ENCODE data around the gene DPP6. TPM values are rescaled to one million over a fixed set of nuclear protein-coding genes. Genes with fewer than 3 reads are reported as not detected.

The DPP6 gene
- total RNA-seq, 1 donor from 2014 or later = not detected

DNA sequence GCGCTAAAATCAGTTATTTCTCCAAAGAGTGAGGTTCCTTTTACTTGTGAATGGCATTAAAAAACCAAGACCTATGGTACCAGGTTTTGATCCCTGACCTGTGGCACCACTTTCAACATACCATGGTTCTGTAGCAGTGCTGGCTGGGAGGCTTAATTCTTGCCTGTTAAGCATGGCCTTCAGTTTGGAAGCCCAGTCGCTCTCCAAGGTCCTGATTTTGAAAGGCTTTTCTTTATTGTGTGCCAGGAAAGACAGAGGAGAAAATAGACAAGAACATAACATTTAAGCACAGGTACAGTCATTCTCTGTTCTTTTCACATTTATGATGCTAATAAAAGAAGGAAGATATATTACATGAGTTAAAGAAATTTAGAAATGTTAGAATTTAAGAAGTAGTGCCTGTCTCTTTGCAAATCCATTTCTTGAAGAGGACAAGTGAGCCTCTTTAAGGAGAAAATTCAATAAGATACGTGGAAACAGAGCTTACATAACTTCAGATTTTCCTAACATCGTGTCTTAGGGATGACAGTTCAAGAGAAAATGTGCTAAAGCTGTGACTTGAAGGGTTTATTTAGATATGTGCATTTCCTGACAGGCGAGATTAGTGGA is 357.6 kb downstream of the DPP6 start:
- intact Hi-C loops (cut with micrococcal nuclease) = no loop called here

GRCh38 chr7:154412105-154412504 is 359.9 kb downstream of the DPP6 start:
- intact Hi-C loops (cut with micrococcal nuclease) = no loop called here

DNA sequence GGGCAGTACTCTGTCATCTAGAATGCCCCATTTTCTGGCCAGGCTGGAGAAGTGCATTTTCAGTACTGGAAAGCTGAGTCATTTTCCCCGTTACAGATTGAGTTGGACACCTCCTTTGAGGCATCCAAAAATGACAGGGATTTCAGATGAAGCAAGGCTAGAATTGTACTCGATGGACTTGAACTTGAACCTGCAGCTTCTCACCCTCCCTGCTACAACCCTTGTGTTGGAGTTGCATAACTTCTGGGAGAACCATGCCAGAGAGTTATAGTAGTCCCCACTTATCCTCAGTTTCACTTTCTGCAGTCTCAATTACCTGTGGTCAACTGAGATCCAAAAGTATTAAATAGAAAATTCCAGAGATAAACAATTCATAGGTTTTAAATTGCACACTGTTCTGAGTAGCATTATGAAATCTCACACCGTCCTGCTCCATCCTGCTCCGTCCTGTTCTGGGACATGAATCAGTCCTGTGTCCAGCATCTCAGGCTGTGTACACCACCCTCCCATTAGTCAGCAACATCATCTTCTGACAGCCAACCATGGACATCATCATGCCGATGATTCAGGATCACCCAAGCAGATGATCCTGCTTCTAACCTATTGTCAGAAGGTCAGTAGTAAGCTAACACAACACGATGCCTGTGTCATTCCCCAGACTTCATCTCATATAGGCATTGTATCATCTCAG is 363.7 kb downstream of the DPP6 start:
- intact Hi-C loops (cut with micrococcal nuclease) = no loop called here

DNA sequence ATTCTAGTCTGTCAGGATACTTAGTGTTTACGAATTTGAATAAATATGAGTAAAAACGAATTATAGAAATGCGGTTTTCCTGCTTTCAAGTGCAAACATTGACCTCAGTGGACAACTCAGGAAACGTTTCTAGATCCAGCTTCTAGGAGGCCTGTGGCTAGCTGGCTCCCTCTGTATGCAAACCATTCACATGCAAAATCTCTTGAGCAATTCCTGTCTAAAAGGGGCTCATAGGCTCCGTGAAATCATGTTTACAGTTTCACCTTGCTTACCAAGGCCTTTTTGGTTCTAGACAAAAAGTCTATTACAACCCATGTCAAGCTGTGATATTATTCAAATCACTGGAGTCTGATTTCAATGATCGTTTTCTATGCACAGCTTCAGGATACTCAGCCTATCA is 364.5 kb downstream of the DPP6 start:
- intact Hi-C loops (cut with micrococcal nuclease) = no loop called here

DNA sequence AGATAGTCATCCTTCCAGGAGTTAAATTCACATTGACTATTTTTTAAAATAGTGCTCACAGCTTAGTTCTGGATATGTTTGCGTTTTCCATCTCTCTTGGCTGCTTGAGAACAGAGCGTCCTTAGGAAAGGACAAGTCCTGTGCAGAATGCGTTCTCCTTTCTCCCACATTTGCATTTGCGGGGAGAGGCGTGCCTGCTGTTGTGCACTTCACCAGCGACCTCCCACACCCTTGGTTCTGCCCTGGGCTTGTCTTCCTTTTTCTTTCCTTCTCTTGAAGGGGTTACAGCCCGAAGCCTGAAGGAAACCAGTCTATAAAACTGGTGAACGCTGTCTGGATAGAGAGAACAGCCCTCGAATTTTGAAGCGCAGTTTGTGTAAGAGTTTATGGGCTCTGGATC is 367.1 kb downstream of the DPP6 start:
- intact Hi-C loops (cut with micrococcal nuclease) = no loop called here

DNA sequence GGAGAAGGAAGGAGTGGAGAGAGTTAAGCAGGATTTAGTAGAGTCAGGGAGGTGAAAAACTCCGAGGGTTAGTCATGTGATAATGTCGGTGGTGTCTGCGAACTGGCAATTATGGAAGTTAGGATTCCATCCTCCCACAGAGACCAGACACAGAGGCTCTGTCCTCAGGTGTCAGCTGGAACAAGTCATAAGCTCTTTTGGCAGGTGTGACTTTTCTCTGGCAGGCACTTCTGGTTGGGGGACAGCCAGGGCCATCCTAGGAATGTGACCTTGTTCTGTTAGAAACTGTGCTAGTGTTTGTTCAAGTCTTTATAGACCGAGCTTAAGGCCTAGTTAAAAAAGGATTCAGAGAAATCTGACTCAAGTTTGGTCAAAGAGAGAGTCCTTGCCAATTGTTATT is 371.0 kb downstream of the DPP6 start:
- intact Hi-C loops (cut with micrococcal nuclease) = no loop called here

- intact Hi-C loops (cut with micrococcal nuclease) = no loop called here
These were observed 372.2 kb downstream of the DPP6 start for GRCh38 chr7:154424350-154424749.

DNA sequence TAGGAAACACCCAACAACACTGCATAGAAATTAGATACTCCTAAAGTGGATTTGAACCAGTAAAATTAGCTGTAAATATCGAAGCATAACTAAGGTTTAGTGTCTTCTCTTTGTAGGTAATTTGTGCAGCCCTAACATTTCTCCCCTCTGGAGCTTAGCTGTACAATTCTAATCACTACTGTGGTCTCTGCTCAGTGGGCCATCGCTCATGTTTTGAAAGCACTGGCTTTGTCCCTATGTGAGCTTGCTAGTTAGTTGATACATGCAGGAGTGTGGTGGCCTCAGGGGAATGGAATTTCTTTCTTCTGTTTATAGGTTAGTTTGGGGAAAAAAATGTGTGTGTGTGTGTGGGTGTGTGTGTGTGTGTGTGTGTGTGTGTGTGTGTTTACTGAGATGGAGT is 373.1 kb downstream of the DPP6 start:
- intact Hi-C loops (cut with micrococcal nuclease) = no loop called here

DNA sequence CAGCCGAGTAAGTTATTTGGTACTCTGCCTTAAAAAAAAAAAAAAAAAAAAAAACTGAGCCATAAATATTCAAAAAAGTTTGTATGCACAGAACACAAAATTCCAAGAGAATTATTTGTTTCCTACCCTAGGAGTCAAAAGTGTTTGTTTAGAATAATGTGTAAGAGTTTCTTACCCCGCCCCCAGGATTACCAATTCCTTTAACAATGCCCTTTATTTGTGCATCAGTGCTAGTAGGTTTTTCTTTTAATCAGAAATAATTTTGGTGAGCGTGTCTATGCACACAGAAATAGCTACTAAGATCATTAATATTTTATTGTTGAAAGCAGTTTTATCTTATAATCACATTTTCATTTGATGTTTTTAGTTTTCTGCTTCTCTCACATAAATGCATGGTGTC is 374.6 kb downstream of the DPP6 start:
- intact Hi-C loops (cut with micrococcal nuclease) = no loop called here

- intact Hi-C loops (cut with micrococcal nuclease) = no loop called here
These were observed 375.3 kb downstream of the DPP6 start for GRCh38 chr7:154427533-154427932.

DNA sequence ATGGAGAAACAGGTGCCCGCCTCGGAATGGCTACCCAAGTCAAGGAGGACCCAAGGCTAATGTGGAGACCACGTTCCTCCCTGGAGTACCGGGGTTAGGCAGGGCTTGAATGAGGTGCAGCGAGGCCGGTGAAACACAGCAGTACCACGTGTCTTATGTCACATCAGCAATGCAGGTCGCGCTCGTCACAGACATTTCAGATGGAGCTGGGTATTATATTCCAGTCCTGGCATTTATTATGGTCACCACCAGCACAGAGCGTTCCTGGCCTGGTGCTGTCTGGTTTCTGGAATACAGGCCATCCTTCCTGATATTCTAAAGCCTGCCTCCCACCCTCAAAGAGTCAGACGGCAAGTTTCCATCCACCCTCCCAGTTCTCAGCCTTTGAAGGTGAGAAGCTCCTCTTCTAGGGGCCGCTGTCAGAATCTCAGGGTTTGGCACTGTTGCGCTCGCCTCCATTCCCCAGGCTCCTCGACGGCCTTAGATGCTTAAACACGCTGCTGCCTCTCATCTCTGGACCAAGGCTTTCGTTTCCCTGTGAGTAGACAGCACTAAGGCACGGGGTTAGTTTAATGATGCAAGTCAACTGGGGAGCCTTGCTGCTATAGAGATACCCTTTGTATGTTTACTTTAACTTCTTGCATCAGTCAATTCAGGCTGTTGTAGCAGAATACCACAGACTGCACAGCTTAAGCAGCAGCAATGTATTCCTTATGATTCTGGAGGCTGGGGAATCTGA is 377.6 kb downstream of the DPP6 start:
- intact Hi-C loops (cut with micrococcal nuclease) = no loop called here

- intact Hi-C loops (cut with micrococcal nuclease) = no loop called here
These were observed 378.4 kb downstream of the DPP6 start for GRCh38 chr7:154430640-154431039.

- intact Hi-C loops (cut with micrococcal nuclease) = no loop called here
These were observed 378.8 kb downstream of the DPP6 start for GRCh38 chr7:154431045-154431444.

DNA sequence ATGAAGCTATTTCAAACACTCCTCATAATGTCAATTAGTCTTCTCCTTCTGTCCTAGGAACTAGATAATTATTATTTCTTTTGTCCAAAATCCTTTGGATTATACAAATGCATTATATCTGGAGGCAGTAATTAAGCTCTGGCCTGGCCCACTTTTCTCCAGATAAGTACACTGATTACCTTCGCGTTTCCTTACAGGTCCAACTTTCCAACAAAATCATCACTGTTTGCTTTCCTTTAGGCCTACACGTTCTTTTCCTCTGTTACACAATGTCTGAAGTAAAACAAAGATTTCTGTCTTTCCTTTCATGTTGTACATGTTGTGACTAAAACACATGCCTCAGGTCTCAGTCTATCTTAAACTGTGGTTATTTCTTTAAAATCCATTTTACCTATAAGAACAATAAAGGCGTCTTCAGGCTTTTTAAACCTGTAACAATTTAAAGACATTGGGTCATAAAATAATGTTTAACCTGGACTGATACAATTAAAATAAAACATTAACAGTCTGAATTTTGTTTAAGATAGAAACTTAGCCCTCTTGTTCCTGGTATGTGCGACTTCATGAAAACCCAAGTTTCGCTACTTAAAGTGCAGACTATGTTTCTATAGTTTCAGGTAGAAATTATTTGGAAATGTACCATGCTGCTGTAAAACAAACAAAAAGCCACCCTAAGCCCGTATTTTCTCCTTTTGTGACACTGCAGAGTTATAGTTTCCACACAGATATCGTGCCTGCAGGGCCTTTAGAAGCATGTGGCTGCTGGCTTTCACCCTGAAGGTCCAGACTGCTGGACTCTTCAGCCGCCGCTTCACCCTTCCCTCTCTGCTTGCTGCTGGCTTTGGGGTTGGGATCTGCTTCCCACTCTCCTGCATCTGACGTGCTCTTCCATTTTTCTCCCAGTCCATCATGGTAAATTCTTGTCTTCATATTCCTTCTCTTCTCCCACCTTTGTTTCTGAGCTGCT is 381.7 kb downstream of the DPP6 start:
- intact Hi-C loops (cut with micrococcal nuclease) = no loop called here

DNA sequence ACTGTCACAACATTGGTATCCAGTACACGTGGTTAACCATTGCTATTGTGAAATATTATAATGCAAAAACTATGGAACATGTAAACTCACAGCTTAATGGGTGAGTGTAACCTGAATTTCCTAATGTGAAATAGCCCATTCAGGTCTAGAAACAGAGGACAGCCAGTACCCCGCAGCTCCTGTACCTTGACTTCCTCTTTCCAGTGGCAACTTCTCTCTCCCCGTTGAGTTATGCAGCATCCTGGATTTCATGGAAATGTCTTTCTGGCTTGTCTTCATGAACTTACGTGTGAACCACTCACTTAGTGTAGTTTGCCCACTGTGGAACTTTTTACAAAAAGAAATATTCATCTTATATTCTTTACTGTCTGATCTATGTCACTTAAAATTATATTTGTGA is 384.4 kb downstream of the DPP6 start:
- intact Hi-C loops (cut with micrococcal nuclease) = no loop called here

- intact Hi-C loops (cut with micrococcal nuclease) = no loop called here
These were observed 385.0 kb downstream of the DPP6 start for GRCh38 chr7:154437234-154437633.

DNA sequence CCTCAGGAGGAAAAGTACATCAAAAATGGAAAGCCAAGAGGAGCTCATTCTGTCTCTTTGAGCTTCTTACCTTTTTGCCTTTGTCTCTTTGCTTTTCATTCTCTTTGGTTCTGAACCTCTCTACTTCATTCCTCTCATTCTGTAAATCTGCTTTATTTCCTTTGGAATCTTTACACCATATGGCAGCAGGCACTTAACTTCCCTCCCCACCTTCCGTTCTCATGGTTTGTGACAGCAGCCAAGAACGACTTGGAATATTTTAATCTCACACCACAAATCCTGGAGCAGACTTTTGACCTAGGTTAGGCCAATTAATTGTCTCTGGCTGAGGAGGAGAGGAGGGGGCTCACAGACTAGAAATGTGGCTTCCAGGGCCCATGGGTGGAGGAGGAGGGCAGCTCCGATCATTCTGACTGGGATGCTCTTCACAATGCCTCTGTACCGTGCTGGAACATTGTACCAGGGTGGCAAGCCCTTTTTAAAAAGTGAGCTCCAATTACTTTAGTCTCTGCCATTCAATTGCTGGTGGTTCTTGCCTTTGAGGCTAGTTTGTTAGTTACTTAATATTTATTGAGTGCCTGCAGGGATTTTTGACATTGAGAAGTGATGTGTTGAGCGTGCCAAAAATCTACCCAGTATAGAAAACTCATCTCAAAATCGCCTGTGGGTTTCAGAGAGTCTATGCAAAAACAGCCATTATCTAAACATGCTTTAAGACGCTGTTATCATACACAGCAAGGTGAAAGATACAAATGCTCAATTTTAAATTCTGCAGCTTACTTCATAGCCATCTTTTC is 386.6 kb downstream of the DPP6 start:
- intact Hi-C loops (cut with micrococcal nuclease) = no loop called here

- intact Hi-C loops (cut with micrococcal nuclease) = no loop called here
These were observed 387.9 kb downstream of the DPP6 start for GRCh38 chr7:154440058-154440457.

- intact Hi-C loops (cut with micrococcal nuclease) = no loop called here
These were observed 388.5 kb downstream of the DPP6 start for GRCh38 chr7:154440651-154441050.

DNA sequence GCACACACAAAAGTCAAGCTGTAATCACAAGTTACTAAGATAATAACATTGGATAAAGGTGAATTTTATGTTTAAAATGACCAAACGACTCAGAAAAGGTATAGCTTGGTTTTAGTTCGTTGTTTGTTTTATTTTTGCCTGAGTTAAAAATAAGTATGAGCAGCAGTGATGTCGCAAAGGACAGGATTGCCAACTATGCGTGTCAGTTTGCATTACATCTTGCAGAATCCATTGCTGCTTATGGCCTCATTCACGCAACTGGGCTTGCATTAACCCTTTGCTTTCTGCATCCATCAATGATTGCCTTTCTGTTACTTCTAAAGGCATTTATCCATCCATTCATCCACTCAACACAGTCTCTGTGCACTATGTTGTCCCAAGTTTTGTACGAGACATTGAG is 389.6 kb downstream of the DPP6 start:
- intact Hi-C loops (cut with micrococcal nuclease) = no loop called here

DNA sequence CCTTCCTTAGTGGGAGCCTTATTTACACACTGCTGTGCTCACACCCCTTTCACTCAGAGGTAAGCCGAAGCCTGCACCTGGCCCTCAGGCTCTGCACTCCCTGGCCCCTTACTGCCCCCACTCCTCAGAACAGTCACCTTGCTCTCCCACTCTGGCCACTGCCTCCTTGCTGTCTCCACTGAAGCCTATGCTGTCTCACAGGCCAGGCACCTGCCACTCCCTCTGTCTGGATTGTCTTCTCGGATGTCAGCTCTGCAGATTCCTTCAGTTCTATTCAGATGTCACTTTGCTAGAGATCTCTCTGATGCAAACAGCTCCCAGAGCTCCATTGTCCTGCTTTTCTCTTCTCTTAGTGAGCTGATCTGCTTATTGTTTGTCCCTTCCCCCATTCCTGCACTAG is 390.7 kb downstream of the DPP6 start:
- intact Hi-C loops (cut with micrococcal nuclease) = no loop called here
